Coronary artery (tissue), 2 donors: ENCODE results near the gene GRAMD2B.

Experiments used
- DNase-seq: peaks from one replicate; pipeline ENCODE4 v3.0.0-alpha.2; 2017; ENCODE audit warnings: low spot score
- H3K27ac ChIP-seq, 2 donors: fragments of 200-600 bp; sonication (generic); one replicate each; pipeline ENCODE4 v1.5.1; 2016 to 2019
- H3K4me3 ChIP-seq: fragments of 200-600 bp; sonication (generic); 2 replicates; pipeline ENCODE4 v1.5.1; 2016; ENCODE audit warnings: mild to moderate bottlenecking, moderate library complexity
- CTCF ChIP-seq: fragments of 200-600 bp; sonication (generic); IDR thresholded peaks from one replicate; pipeline ENCODE4 v1.5.1; 2019; ENCODE audit warnings: antibody characterized with exemption

GRAMD2B gene

GRCh38 chr5:126428421-126428820 is 5.2 kb downstream of the GRAMD2B start:
- no peak for DNase-seq
- H3K27ac ChIP-seq: no peak overlapping the region
- no peak for TF ChIP-seq CTCF
- H3K4me3 ChIP-seq: no peak overlapping the region

GRCh38 chr5:126430631-126431030 is 7.4 kb downstream of the GRAMD2B start:
- no peak for DNase-seq
- Histone ChIP-seq H3K4me3 (no peak overlapping the region), H3K27ac (no peak overlapping the region)
- TF ChIP-seq CTCF: no peak

- H3K4me3 ChIP-seq: no peak overlapping the region
- DNase-seq: no peak
- TF ChIP-seq CTCF: no peak
- H3K27ac ChIP-seq: no peak overlapping the region
Observed at GRCh38 chr5:126433701-126434100, 10.5 kb downstream of the GRAMD2B start.

GRCh38 chr5:126435261-126435660 is 12.1 kb downstream of the GRAMD2B start:
- no peak for DNase-seq
- H3K27ac ChIP-seq: no peak overlapping the region
- TF ChIP-seq CTCF: no peak
- no peak overlapping the region for H3K4me3 ChIP-seq

GRCh38 chr5:126435714-126436113 is 12.5 kb downstream of the GRAMD2B start:
- H3K27ac ChIP-seq: no peak overlapping the region
- no peak for TF ChIP-seq CTCF
- no peak for DNase-seq
- no peak overlapping the region for H3K4me3 ChIP-seq

- no peak overlapping the region for H3K27ac ChIP-seq
- no peak for TF ChIP-seq CTCF
- H3K4me3 ChIP-seq: no peak overlapping the region
- DNase-seq: no peak
Observed at GRCh38 chr5:126437721-126438120, 14.5 kb downstream of the GRAMD2B start.

- Histone ChIP-seq H3K27ac (no peak overlapping the region), H3K4me3 (no peak overlapping the region)
- no peak for DNase-seq
- no peak for TF ChIP-seq CTCF
Observed at GRCh38 chr5:126438267-126438666, 15.1 kb downstream of the GRAMD2B start.
